Tibial nerve (tissue), 4 donors: ENCODE results near the gene MMP26.

Experiments
- CTCF ChIP-seq, 5 experiments: fragments of 200-600 bp in 3 of 5; fragments of 450-650 bp in 2 of 5; sonication (generic) in 3 of 5; IDR thresholded peaks; one replicate each; pipeline ENCODE4 v1.5.1; 2016 to 2019; ENCODE audit warnings: antibody characterized with exemption in 5 of 5, mild to moderate bottlenecking in 3 of 5, moderate library complexity in 2 of 5
- EP300 ChIP-seq, 2 donors: sonication (generic); formaldehyde crosslinking; IDR thresholded peaks; one replicate each; pipeline ENCODE4 v1.6.1; 2017; ENCODE audit warnings: antibody characterized with exemption in 2 of 2, mild to moderate bottlenecking in 1 of 2
- POLR2A ChIP-seq, 2 donors: fragments of 450-650 bp; IDR thresholded peaks; one replicate each; pipeline ENCODE4 v1.6.1; 2017; ENCODE audit warnings: antibody characterized with exemption in 2 of 2, mild to moderate bottlenecking in 2 of 2, moderate library complexity in 2 of 2

- no peak for TF ChIP-seq CTCF (IDR thresholded peaks at IDR 0.05)
- TF ChIP-seq POLR2A (IDR thresholded peaks at IDR 0.05) = no peak
- TF ChIP-seq EP300 (IDR thresholded peaks at IDR 0.05) = no peak
Observed at GRCh38 chr11:4684631-4685285, 19.8 kb upstream of the MMP26 start.
